ENCODE results near the gene OR1I1. TPM values are rescaled to one million over a fixed set of nuclear protein-coding genes. Genes with fewer than 3 reads are reported as not detected.

The OR1I1 gene
- total RNA-seq, 1 donor: not detected

GRCh38 chr19:15098460-15098859, 16.4 kb downstream of the OR1I1 start:
- H3K4me3 ChIP-seq (ENCODE audit: low read depth, low read length): no peak overlapping the region
- no peak for DNase-seq (ENCODE audit: low read depth)
- TF ChIP-seq CTCF (IDR thresholded peaks at IDR 0.05; ENCODE audit: insufficient read depth, low read depth, low read length): no peak

GRCh38 chr19:15099017-15099582, 17.1 kb downstream of the OR1I1 start:
- no peak for DNase-seq (ENCODE audit: low read depth)
- no peak overlapping the region for H3K4me3 ChIP-seq (ENCODE audit: low read depth, low read length)
- TF ChIP-seq CTCF (IDR thresholded peaks at IDR 0.05; ENCODE audit: insufficient read depth, low read depth, low read length): no peak

GRCh38 chr19:15101479-15102082, 19.6 kb downstream of the OR1I1 start:
- peak; percentile 52 for DNase-seq (ENCODE audit: low read depth)
- peak; percentile 82 for TF ChIP-seq CTCF (IDR thresholded peaks at IDR 0.05; ENCODE audit: insufficient read depth, low read depth, low read length)
- no peak overlapping the region for H3K4me3 ChIP-seq (ENCODE audit: low read depth, low read length)

- no peak for DNase-seq (ENCODE audit: low read depth)
- H3K4me3 ChIP-seq (ENCODE audit: low read depth, low read length): no peak overlapping the region
- TF ChIP-seq CTCF (IDR thresholded peaks at IDR 0.05; ENCODE audit: insufficient read depth, low read depth, low read length): no peak
Observed at GRCh38 chr19:15104003-15104402, 22.0 kb downstream of the OR1I1 start.

- TF ChIP-seq CTCF (IDR thresholded peaks at IDR 0.05; ENCODE audit: insufficient read depth, low read depth, low read length): no peak
- H3K4me3 ChIP-seq (ENCODE audit: low read depth, low read length): no peak overlapping the region
- DNase-seq (ENCODE audit: low read depth): no peak
Observed at GRCh38 chr19:15104411-15104810, 22.4 kb downstream of the OR1I1 start.

- H3K4me3 ChIP-seq (ENCODE audit: low read depth, low read length): no peak overlapping the region
- no peak for TF ChIP-seq CTCF (IDR thresholded peaks at IDR 0.05; ENCODE audit: insufficient read depth, low read depth, low read length)
- DNase-seq (ENCODE audit: low read depth): no peak
Observed at GRCh38 chr19:15105044-15105443, 23.0 kb downstream of the OR1I1 start.
